H1 (cell line): Measurements from ENCODE around the gene PSG7. TPM values are rescaled to one million over a fixed set of nuclear protein-coding genes. Genes with fewer than 3 reads are reported as not detected.
"Not testable (repeated sequence)": the region's sequence is repeated elsewhere in the genome, so short reads cannot be mapped to it uniquely, and the experiment has no call there.

Source experiments
- CTCF ChIA-PET: fragments of 300-600 bp; sonication (Branson Sonifier 250); formaldehyde crosslinking; loops from one replicate; lab custom pipeline; 2021; ENCODE audit not compliant: partially characterized antibody; lab: Charles Lee
- POLR2A ChIA-PET: fragments of 300-600 bp; sonication (Branson Sonifier 250); formaldehyde crosslinking; loops from one replicate; lab custom pipeline; 2021; ENCODE audit warnings: inconsistent platforms; ENCODE audit not compliant: partially characterized antibody; lab: Charles Lee
- DNase-seq, 2 experiments: peaks; one replicate each; pipeline versions ENCODE4 v3.0.0 to v3.0.0-alpha.2; 2010 to 2022; ENCODE audit warnings: low spot score in 2 of 2, low read depth in 1 of 2, mixed read lengths in 1 of 2
- FAIRE-seq: peaks from 2 replicates; lab custom pipeline; 2011; peaks lifted over from hg19 to GRCh38; lab: Jason Lieb, UNC
- H2AFZ ChIP-seq: 2 replicates; pipeline ENCODE4 v1.8.1; 2012; ENCODE audit warnings: low read length, inconsistent platforms
- H2AK5ac ChIP-seq: 2 replicates; pipeline ENCODE4 v1.6.1; 2013; ENCODE audit warnings: low read depth, low read length
- H2BK120ac ChIP-seq: replicated peaks from 2 replicates; pipeline ENCODE3; 2013; ENCODE audit warnings: low read depth, low read length, inconsistent platforms
- H2BK12ac ChIP-seq: 2 replicates; pipeline ENCODE4 v1.6.1; 2013; ENCODE audit warnings: low read depth, low read length
- H2BK15ac ChIP-seq: 2 replicates; pipeline ENCODE4 v1.6.1; 2013; ENCODE audit warnings: low read length
- H2BK20ac ChIP-seq: 2 replicates; pipeline ENCODE4 v1.6.1; 2013; ENCODE audit warnings: low read length
- H2BK5ac ChIP-seq: 2 replicates; pipeline ENCODE4 v1.6.1; 2013; ENCODE audit warnings: low read depth, low read length
- H3K14ac ChIP-seq: 2 replicates; pipeline ENCODE4 v1.6.1; 2013; ENCODE audit warnings: inconsistent platforms; ENCODE audit not compliant: insufficient read length
- H3K18ac ChIP-seq: 2 replicates; pipeline ENCODE4 v1.6.1; 2013; ENCODE audit warnings: low read length; ENCODE audit errors: extremely low read depth
- H3K23ac ChIP-seq: 2 replicates; pipeline ENCODE4 v1.6.1; 2013; ENCODE audit warnings: inconsistent platforms; ENCODE audit not compliant: insufficient read length
- H3K23me2 ChIP-seq: 2 replicates; pipeline ENCODE4 v1.6.1; 2013; ENCODE audit warnings: low read depth, low read length
- H3K27ac ChIP-seq: 2 replicates; pipeline ENCODE4 v1.6.1; 2011; ENCODE audit warnings: low read depth, low read length, inconsistent platforms
- H3K27me3 ChIP-seq, 4 experiments: replicated peaks in 1 of 4; 1 replicate in 1 of 4; 2 replicates in 3 of 4; pipeline versions ENCODE4 v1.6.1 to v1.8.1; 2011 to 2013; ENCODE audit warnings: low read length in 3 of 4, mild to moderate bottlenecking in 3 of 4, inconsistent platforms in 2 of 4, mixed read lengths in 2 of 4, moderate library complexity in 1 of 4; ENCODE audit not compliant: control insufficient read depth in 3 of 4, insufficient read depth in 3 of 4; ENCODE audit errors: extremely low read depth in 1 of 4
- H3K36me3 ChIP-seq, 4 experiments: 2 replicates each; pipeline versions ENCODE4 v1.6.1 to v1.8.1; 2011 to 2013; ENCODE audit warnings: mild to moderate bottlenecking in 4 of 4, low read length in 3 of 4, moderate library complexity in 2 of 4, control low read depth in 1 of 4, inconsistent platforms in 1 of 4; ENCODE audit not compliant: insufficient read depth in 4 of 4, control insufficient read depth in 2 of 4
- H3K4ac ChIP-seq: replicated peaks from 2 replicates; pipeline ENCODE3; 2013; ENCODE audit warnings: low read length, low read depth, mixed read lengths, inconsistent platforms; ENCODE audit not compliant: insufficient read length
- H3K4me1 ChIP-seq, 4 experiments: replicated peaks in 1 of 4; 1 replicate in 1 of 4; 2 replicates in 3 of 4; pipeline versions ENCODE4 v1.6.1 to v1.8.1; 2011 to 2013; ENCODE audit warnings: low read length in 3 of 4, inconsistent platforms in 2 of 4, mixed read lengths in 1 of 4; ENCODE audit not compliant: insufficient read depth in 4 of 4, control insufficient read depth in 3 of 4
- H3K4me2 ChIP-seq, 2 experiments: 2 replicates each; pipeline versions ENCODE4 v1.6.1 to v1.8.1; 2011 to 2013; ENCODE audit warnings: low read depth in 2 of 2, low read length in 2 of 2, control low read depth in 1 of 2, inconsistent platforms in 1 of 2, mild to moderate bottlenecking in 1 of 2; ENCODE audit not compliant: insufficient read depth in 1 of 2
- H3K4me3 ChIP-seq, 4 experiments: fragments of 200-600, 300-600 bp in 1 of 4; sonication (generic), shearing (Covaris generic), sonication (Bioruptor Twin) in 1 of 4; 2 replicates each; pipeline versions ENCODE4 v1.5.1 to v1.8.1; 2011 to 2016; ENCODE audit warnings: low read length in 4 of 4, low read depth in 3 of 4, control low read depth in 2 of 4, inconsistent platforms in 2 of 4, mild to moderate bottlenecking in 2 of 4, mixed read lengths in 1 of 4, moderate library complexity in 1 of 4; ENCODE audit not compliant: insufficient read depth in 2 of 4; ENCODE audit errors: extremely low read depth in 1 of 4
- H3K56ac ChIP-seq: replicated peaks from 2 replicates; pipeline ENCODE3; 2013; ENCODE audit warnings: low read depth, mild to moderate bottlenecking, mixed read lengths, low read length, inconsistent platforms; ENCODE audit not compliant: insufficient read length
- H3K79me1 ChIP-seq: 2 replicates; pipeline ENCODE4 v1.6.1; 2013; ENCODE audit warnings: low read depth, low read length, control low read depth
- H3K79me2 ChIP-seq, 2 experiments: 2 replicates each; pipeline versions ENCODE4 v1.6.1 to v1.8.1; 2012 to 2013; ENCODE audit warnings: low read length in 2 of 2, mild to moderate bottlenecking in 2 of 2, inconsistent platforms in 1 of 2; ENCODE audit not compliant: insufficient read depth in 2 of 2, control insufficient read depth in 1 of 2
- H3K9ac ChIP-seq, 4 experiments: replicated peaks in 1 of 4; 1 replicate in 1 of 4; 2 replicates in 3 of 4; pipeline versions ENCODE4 v1.6.1 to v1.8.1; 2011 to 2013; ENCODE audit warnings: low read depth in 3 of 4, low read length in 3 of 4, control low read depth in 2 of 4, mild to moderate bottlenecking in 2 of 4, moderate library complexity in 2 of 4, inconsistent platforms in 1 of 4; ENCODE audit errors: extremely low read depth in 1 of 4
- H3K9me3 ChIP-seq, 2 experiments: 2 replicates each; pipeline versions ENCODE4 v1.6.1 to v1.8.1; 2012 to 2013; ENCODE audit warnings: mild to moderate bottlenecking in 2 of 2, moderate library complexity in 2 of 2, control low read depth in 1 of 2, inconsistent platforms in 1 of 2, low read depth in 1 of 2, low read length in 1 of 2, mixed read lengths in 1 of 2; ENCODE audit not compliant: insufficient read depth in 2 of 2
- H4K20me1 ChIP-seq, 2 experiments: replicated peaks in 1 of 2; 2 replicates each; pipeline versions ENCODE3 to v1.8.1; 2011 to 2013; ENCODE audit warnings: inconsistent platforms in 2 of 2, low read length in 2 of 2, mild to moderate bottlenecking in 1 of 2; ENCODE audit not compliant: insufficient read depth in 2 of 2, control insufficient read depth in 1 of 2
- H4K5ac ChIP-seq: 2 replicates; pipeline ENCODE4 v1.6.1; 2013; ENCODE audit warnings: low read length, low read depth, mixed read lengths, inconsistent platforms; ENCODE audit not compliant: insufficient read length
- H4K8ac ChIP-seq: 2 replicates; pipeline ENCODE4 v1.8.0; 2013; ENCODE audit warnings: mild to moderate bottlenecking, moderate library complexity, low read length, inconsistent platforms; ENCODE audit not compliant: insufficient read depth; ENCODE audit errors: extremely low read depth
- H4K91ac ChIP-seq: replicated peaks from 2 replicates; pipeline ENCODE3; 2013; ENCODE audit warnings: low read length, mixed read lengths, inconsistent platforms; ENCODE audit not compliant: insufficient read length
- WGBS, 2 experiments: shearing (Covaris generic) in 1 of 2; methylation state at CpG; one replicate each; pipeline versions ENCODE4 v1.1.6 to v1.1.7; 2013 to 2015; ENCODE audit warnings: low lambda C conversion rate in 2 of 2, mixed read lengths in 2 of 2, inconsistent platforms in 1 of 2, low coverage in 1 of 2, missing lambda C conversion rate in 1 of 2; ENCODE audit not compliant: insufficient replicate concordance in 2 of 2, insufficient coverage in 1 of 2, insufficient read length in 1 of 2; ENCODE audit errors: extremely low coverage in 1 of 2, missing lambda C conversion rate in 1 of 2; 5-methylcytosine and 5-hydroxymethylcytosine counted together
- polyA plus RNA-seq, 7 experiments: library from polyadenylated mRNA; depleted of rRNA in 3 of 7; stranded (reverse) in 5 of 7; unstranded in 2 of 7; fragments of >200 nt in 5 of 7; fragments of 200-250 nt in 2 of 7; gene quantifications; 1 replicate in 5 of 7; 2 replicates in 1 of 7; 4 replicates in 1 of 7; pipeline versions ENCODE4 v1.2.1 to v1.2.3, GENCODE V29; 2011 to 2013; ENCODE audit warnings: missing spikeins in 2 of 7, mixed read lengths in 2 of 7
- total RNA-seq: library from RNA; stranded (reverse); fragmentation: NEBNext Ultra II Directional; extraction: Animal tissue kit (Norgen Biotek cat#: 25700); gene quantifications from 2 replicates; pipeline ENCODE4 v1.2.1, GENCODE V29; 2021

PSG7 gene
- total and polyA plus RNA-seq, 2 of the 8 experiments (the other 6 are each of a cell fraction or from before 2014, with no cell fraction given): not detected

- H3K27ac ChIP-seq, H2AK5ac ChIP-seq, H4K5ac ChIP-seq, H4K8ac ChIP-seq, FAIRE-seq, H2BK120ac ChIP-seq, H2BK20ac ChIP-seq, H3K14ac ChIP-seq, H3K9ac ChIP-seq, H3K79me1 ChIP-seq, H3K36me3 ChIP-seq, H3K4ac ChIP-seq, H3K4me1 ChIP-seq, POLR2A ChIA-PET, H4K91ac ChIP-seq, H3K18ac ChIP-seq, H3K23me2 ChIP-seq, H3K27me3 ChIP-seq, CTCF ChIA-PET, H3K4me3 ChIP-seq, H3K79me2 ChIP-seq, H2AFZ ChIP-seq, H3K23ac ChIP-seq, H4K20me1 ChIP-seq, H2BK12ac ChIP-seq, DNase-seq, H2BK15ac ChIP-seq, H2BK5ac ChIP-seq, H3K4me2 ChIP-seq, H3K56ac ChIP-seq: not testable (repeated sequence)
- H3K9me3 ChIP-seq: peaks cover 24 to 75% of the 10 kb centered on the region in 2 experiments; a peak in 3 of 4 replicates
Observed at GRCh38 chr19:42876596-42876995, 60.4 kb downstream of the PSG7 start.

- H3K9ac ChIP-seq, H2BK5ac ChIP-seq, POLR2A ChIA-PET: not testable (repeated sequence)
Observed at GRCh38 chr19:42875881-42876280, 61.1 kb downstream of the PSG7 start.

More at GRCh38 chr19:42875881-42876280, 61.1 kb downstream of the PSG7 start:
- H3K23ac ChIP-seq, H2BK12ac ChIP-seq, H2AFZ ChIP-seq, H4K8ac ChIP-seq, H3K23me2 ChIP-seq, H3K4me2 ChIP-seq, H3K79me1 ChIP-seq, H4K91ac ChIP-seq, H2BK20ac ChIP-seq, H2BK120ac ChIP-seq, CTCF ChIA-PET, DNase-seq, H3K56ac ChIP-seq, H3K27ac ChIP-seq, H4K5ac ChIP-seq, H2BK15ac ChIP-seq, FAIRE-seq, H3K4me1 ChIP-seq, H3K36me3 ChIP-seq, H3K79me2 ChIP-seq, H3K14ac ChIP-seq, H3K18ac ChIP-seq, H2AK5ac ChIP-seq, H4K20me1 ChIP-seq, H3K4ac ChIP-seq, H3K4me3 ChIP-seq, H3K27me3 ChIP-seq: not testable (repeated sequence)
- WGBS, 2 experiments: 73% methylated on average over 1 of the region's 1 CpG; no CpG with 5 or more reads in 1 of the 2 experiments
- peaks cover 27 to 75% of the 10 kb centered on the region in 2 experiments; a peak in 3 of 4 replicates for H3K9me3 ChIP-seq
